Fibroblast of the conjunctiva (primary cell): ENCODE results near the gene PAM16.
"Not testable (repeated sequence)": the region's sequence is repeated elsewhere in the genome, so short reads cannot be mapped to it uniquely, and the experiment has no call there.

Source experiments
- DNase-seq: peaks from one replicate; pipeline ENCODE4 v3.0.0-alpha.2; 2010; ENCODE audit warnings: low read depth

Gene PAM16

GRCh38 chr16:4334724-4335495 is 16.2 kb downstream of the PAM16 start:
- DNase-seq: no peak

DNA sequence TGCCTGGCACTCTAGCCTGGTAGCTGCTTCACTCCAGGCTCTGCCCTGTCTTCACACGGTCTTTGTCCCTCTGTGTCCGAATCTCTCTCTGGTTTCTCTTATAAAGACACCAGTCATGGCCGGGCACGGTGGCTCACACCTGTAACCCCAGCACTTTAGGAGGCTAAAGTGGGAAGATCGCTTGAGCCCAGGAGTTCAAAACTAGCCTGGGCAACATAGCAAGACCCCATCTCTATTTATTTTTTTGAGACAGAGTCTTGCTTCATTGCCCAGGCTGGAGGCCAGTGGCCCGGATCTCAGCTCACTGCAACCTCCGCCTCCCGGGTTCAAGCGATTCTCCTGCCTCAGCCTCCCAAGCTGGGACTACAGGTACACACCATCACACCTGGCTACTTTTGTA is 17.4 kb downstream of the PAM16 start:
- not testable (repeated sequence) for DNase-seq

- no peak for DNase-seq
Measured at GRCh38 chr16:4333308-4333638, 17.8 kb downstream of the PAM16 start.

GRCh38 chr16:4332623-4333307 is 18.4 kb downstream of the PAM16 start:
- DNase-seq: no peak

GRCh38 chr16:4332083-4332482 is 19.0 kb downstream of the PAM16 start:
- DNase-seq: no peak

- DNase-seq: peak; percentile 49
Measured at GRCh38 chr16:4330277-4330874, 20.7 kb downstream of the PAM16 start.

- no peak for DNase-seq
Measured at GRCh38 chr16:4328782-4329775, 22.0 kb downstream of the PAM16 start.

DNA sequence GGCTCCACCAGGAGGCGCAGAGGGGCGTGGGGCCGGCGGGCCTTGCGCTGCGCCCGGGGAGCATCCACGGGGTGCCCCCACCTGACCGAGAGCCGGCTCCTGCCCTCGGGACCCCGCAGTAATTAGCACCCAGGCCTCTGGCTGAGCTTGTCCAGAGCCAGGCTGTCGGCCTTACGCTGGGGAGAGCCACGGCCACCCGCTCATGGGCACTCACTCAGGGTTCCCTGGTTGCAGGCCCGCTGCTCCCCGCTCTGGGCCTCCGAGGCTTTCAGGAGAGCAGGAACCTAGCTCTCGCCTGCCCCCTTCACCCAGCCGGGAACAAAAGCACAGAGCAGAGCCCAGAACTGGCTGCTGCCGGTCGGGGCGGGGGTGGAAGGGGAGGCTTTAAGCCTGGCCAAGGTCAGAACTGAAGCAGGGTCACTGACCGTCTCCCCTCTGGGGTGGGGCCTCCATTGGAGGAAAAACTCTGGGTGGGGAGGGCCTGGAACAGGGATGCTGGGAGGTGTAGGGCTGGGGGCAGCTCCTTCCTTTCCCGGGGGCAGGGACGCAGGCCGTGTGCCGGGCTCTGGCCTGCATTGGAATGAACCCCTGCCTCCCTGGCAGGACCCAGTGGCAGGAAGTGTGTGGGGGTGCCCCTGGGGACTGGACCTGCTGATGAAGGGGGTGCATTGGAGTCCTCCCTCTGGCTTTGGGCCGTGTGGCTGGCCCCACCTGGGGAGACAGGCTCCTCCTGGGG is 22.9 kb downstream of the PAM16 start:
- peak; percentile 55 for DNase-seq

DNA sequence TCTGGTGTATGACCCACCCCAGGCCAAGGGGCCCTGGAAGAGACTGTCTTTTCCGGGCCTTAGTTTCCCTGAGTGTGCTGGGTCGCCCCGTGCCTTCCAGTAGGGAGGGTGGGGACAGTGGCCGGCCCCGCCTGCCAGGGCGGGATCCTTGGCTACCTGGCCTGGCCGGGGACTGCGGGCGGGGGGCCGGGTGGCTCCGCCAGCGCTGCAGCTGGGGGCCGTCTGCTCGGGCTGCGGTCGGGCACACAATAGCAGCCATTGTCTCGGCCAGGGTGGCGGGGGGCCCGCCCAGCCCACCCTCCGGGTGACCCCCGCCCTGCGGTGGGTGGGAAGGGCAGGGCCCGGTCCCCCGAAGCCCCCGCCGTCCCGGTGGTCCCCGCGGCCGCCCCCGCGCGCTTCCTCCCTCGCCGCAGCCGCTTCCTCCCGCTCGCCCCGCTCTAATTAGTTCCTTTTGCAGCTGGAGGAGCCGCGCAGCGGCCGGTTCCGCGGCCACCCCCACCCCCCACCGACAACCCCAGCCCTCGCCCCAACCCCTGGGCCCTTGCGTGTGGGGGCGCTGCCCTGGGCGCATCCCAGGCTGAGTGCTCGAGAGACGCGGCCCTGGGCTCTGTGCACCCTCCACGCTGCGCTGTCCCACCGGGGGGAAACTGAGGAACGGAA is 23.6 kb downstream of the PAM16 start:
- no peak for DNase-seq

DNA sequence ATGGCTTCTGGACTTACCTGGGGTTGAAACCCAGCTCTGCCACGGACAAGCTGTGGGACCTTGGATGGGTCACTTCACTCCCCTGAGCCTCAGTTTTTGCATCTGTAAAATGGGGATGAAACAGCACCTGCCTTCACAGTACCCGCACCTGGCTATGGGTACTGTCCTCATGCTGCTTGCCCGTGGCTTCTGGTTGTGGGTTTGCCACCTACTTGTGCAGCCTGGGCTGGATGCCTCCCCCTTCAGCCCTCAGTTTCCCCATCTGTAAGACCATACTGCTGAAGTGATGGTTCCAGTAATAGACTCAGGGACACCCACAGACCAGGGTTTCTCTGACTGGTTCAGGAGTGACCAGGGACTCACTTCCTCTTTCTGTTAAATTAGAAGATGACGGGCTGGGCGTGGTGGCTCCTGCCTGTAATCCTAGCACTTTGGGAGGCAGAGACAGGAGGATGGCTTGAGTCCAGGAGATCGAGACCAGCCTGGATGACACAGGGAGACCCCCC is 25.8 kb downstream of the PAM16 start:
- no peak for DNase-seq

GRCh38 chr16:4324492-4325252 is 26.4 kb downstream of the PAM16 start:
- DNase-seq: no peak

DNA sequence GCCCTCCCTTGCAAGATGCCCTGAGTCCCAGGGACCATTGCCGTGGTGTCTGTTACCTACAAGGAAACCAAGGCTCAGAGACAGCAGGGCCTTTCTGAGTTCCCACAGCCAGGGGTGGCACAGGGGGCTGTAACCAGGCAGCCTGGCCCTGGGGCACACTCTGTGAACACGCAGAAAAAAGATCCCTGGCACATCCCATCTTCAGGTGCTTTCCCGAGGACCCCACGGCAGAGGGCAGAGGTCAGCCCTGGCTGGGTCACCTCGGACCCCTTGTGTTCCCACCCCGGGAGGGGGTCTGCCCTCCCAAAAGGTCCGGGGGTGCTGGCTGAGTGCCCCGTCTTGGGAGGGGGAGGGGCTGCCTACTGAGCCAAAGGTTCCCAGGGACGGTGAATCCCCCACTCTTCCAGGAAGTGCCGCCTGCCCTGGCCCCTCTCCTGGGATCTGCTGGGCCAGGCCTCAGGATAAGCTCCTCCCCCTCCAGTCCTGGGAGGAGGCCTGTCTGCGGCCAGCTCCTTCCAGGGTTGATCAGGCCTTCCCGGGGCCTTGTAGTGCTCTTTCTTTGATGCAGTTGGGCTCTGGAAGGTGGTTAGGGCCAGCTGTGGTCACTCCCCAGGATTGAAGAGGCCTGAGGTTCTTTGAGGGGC is 27.2 kb downstream of the PAM16 start:
- no peak for DNase-seq

GRCh38 chr16:4323071-4323844 is 27.9 kb downstream of the PAM16 start:
- no peak for DNase-seq

DNA sequence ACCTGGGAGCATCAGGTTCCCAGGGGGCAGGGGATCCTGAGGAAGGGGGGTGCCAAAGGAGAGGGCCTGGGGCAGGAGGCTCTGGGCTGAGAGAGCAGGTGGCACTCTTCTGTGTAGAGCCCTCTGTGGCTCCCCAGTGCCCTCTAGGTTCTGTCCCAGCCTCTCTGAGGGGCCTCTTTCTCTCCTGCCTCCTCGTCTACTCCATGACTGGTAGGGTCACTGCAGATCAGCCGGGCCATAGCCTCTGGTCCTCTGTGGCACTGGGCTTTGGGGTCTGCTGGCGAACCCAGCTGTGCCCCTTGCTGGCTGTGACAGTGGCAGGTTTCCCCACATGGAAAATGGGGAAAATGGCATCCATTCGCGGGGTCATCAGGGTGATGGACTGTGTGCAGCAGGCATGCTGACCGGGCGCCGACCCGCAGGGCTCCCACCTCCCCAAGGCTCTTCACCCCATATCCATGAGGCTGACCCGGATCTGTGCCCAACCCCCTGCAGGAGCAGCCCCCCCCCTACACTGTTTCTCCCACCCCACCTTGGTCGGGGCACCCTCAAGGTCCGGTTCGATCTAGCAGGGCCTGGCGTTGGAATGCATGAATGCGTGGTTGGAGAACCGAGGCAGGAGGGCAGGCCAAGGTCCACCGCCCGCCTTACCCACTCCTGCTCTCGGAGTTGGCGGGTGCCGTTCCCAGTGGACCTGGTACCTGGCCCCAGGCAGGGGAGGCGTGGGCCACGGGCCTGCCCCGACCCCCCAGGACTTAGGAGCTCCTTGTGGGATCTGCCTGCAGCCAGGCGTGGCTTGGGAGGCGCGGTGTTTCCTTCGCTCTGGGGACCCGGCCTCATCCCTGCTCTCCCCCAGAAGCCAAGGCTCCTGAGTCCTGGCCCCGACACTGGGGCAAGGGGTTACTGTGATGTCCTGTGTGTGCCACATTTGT is 28.7 kb downstream of the PAM16 start:
- DNase-seq: no peak

DNA sequence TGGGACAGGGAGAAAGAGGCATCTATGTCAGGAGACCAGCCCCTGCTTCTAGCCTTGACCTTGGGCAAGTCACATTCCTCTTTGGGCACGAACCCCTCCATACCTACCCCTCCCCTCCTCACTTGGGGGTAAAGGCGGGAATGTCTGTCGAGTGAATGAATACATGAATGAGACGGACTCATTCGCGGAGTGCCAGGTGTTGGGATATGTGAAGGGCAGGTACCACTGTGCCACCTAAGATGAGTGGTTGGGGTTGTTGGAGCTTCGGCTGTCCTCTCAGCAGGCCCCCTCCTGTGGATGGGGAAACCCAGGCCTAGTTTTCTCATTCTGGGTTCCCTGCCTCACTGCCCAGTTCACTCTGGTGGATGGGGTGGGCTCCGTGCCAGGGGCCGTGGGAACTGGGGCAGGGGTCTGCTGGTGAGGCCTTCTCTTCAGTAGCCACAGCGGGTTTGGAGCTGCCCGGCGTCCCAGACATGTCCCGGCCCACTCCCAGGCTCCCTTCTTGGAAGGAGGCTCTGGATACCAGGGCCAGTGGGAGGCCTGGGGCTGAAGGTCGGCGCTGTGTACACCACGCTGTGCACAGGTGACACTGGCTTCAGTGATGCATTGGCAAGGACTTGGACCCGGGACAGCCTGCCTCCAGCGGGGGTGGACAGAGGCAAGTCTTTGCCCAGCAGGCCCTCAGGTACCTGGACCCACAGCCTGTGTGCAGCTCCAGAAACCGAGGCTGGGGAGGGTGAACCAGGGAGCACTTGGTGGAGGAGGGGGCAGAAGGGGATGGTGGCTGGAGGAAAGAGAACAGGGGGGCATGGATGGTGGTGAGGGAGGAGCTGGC is 29.6 kb downstream of the PAM16 start:
- DNase-seq: no peak

DNA sequence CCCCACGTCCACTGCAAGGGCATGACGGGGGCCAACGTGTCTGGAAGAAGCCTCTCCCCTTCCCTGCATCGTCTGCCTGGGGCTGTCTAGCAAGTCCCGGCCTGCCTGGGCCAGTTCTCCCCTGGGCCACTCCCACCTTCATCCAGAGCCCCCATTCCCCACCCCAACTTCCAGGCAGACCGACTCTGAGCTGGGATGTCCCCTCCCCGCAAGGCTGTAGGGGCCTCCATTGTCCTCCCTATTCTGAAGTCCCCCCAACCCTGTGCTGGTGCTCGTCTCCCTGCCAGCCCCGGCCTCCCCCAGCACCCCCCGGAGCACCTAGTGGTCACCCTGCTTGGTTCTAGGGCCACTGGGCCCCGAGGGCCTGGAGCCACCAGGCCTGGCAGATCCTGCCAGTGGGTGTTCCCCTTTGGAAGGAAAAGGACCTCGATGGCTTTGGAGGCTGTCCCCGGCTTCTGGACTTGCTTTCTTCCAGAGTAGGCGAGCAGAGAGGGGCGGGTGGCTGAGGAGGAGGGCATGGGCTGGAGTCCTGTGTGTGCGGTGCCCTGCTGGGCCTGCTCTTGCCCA is 30.5 kb downstream of the PAM16 start:
- no peak for DNase-seq
